Activated CD8-positive, alpha-beta memory T cell treated with anti-CD3 and anti-CD28 coated beads, Interleukin-2, amount 50 U/mL, for 1 hour (primary cell): Measurements from ENCODE around the gene PLEKHA1.

Source experiments
- DNase-seq: peaks from one replicate; pipeline ENCODE4 v3.0.0-alpha.2; 2020; ENCODE audit errors: extremely low read depth

Gene PLEKHA1

DNA sequence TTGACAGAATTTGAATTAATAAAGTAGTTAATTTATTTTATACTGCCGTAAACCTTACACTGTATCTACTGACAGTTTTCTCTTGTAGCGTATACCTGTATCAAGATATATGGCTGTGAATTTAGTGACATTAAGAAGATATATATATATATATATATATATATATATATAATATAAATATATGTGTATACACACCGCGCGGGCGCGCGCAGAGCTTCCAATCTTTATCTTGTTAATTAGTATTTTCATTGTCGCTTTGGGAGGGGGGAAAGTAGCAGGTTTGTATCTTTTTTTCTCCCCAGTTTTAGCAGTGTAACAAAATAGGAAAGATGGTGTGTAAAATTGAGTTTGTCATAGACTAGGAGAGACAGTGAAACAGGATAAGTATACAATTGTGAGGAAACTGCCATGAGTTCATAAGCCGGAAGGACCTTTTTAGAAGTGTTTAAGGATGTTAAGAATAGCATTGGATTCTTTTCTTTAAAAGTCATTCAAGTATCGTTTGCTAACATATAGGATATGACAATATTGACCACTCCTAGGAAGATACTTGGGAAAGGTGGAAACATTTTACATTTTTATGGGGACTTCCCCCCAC, 2.0 kb downstream of the PLEKHA1 start:
- DNase-seq = no peak

DNA sequence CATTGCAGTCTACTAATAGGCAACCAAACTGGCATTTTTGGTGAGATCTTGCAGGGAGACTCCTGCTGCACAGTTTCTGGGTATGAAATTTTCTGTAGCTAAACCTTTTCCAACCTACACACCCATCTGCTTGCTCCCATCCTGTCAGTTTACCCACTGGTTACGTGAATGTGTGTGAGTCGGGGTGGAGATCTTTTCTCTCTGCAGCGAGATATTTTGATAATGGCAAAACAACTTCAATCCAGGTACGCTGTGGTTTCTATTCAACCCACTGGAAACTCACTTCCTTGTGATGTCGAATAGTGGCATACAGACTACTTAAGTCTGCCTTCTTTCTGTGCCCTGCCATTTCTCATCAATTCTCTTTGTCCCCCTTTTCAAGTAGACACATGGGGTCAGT, 4.5 kb downstream of the PLEKHA1 start:
- no peak for DNase-seq

DNA sequence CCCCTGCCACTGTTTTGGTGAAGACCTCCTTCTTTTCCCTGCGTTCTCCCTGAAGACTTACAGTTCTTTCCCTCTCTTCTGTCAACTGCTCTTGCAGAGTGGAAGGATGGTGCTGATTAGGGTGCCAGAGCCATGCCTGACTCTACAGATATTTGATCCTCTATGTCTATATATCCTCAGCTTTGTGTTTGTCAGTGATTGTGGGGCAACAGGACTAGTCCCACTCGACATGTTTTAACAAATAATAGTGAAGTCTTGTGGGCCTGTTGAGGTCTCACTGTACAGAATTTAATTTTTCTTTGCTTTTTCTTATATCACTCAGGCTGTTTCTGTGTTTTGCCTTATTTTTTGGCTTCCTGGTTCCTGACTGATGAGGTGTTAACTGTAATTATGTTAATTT, 5.0 kb downstream of the PLEKHA1 start:
- no peak for DNase-seq

DNA sequence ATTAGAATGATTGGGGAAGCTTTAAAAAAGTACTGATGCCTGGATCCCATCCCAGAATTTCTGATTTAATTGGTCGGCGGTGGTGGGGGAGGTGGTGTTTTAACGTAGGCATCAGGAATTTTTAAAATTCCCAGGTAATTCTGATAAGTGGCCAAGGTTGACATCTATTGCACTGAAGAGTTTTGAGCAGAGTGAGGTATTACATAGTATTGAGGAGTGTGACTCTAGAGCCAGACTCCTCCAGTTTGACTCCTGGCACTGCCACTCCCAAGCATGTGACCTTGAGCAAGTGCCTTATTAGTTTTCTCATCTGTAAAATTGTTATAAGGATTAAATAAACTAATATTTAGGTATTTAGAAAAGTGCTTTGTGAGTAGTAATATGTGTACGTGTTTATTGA, 6.2 kb downstream of the PLEKHA1 start:
- DNase-seq = no peak

DNA sequence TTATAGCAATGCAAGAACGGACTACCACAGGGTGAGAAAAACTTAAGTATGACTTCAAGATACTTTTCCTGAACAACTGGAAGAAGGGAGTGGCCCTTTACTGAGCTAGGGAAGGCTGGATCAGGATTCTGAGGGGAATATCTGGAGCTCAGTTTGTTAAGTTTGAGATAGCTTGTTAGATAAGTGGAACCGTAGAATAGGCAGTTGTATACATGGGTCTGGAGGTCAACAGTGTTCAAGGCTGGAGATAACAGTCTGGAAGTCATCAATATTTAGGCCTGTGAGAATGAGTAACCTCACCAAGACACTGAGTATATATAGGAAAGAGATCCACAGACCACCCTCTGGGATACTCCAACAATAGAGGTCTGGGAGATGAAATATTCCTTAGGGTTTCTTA, 7.2 kb downstream of the PLEKHA1 start:
- DNase-seq = no peak

DNA sequence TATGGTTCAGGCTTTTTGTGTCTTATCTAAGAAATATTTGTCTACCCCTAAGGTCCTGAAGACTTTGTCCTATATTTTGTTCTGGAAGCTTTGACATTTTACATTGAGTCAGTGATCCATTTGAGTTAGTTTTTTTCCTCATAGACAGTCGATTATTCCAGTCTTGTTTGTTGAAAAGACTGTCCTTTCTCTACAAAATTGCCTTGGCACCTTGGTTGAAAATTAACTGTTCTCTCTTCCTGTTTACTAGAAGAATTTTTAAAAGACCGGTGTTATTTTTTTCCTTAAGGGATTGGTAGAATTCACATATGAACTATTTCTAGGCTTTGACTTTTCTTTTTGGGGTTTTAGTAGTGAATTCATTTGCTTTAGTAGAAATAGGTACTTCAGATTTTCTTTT, 12.0 kb downstream of the PLEKHA1 start:
- no peak for DNase-seq

DNA sequence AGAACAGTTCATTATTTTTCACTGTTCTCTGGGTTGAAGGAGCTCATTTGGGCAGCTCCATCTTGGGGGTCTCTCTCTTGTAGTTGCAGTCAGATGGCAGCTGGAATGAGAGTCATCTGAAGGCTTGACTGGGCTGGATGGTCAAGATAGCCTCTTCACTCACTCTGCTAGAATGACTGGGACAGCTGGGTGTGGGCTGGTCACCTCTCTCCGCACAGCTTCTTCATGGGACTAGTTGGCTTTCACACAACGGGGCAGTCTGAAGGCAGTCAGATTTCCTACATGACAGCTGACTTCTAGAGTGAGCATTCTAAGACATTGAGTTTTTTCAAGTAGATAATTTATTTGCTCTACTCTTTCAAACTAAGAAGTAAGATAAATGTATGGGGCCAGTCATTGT, 13.1 kb downstream of the PLEKHA1 start:
- DNase-seq = no peak

DNA sequence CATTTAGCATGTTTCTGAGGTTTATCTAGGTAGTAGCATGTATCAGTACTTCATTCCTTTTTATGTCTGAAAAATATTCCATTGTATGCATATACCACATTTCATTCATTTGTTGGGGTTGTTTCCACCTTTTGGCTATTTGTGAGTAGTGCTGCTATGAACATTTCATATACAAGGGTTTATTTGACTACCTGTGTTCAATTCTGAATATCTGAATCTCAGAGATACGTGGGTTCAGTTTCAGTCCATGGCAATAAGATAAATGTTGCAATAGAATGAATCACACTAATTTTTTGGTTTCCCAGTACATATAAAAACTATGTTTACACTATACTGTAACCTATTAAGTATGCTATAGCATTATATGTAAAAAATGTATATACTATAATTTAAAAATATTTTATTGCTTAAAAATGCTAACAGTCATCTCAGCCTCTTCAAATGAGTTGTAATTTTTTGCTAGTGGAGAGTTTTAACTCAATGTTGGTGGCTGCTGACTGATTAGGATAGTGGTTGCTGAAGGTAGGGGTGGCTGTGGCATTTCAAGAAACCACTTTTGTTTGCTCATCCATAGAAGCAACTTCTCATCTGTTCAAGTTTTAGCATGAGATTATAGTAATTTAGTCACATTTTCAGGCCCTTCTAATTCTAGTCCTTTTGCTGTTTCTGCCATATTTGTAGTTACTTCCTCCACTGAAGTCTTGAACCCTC, 13.9 kb downstream of the PLEKHA1 start:
- DNase-seq = no peak

DNA sequence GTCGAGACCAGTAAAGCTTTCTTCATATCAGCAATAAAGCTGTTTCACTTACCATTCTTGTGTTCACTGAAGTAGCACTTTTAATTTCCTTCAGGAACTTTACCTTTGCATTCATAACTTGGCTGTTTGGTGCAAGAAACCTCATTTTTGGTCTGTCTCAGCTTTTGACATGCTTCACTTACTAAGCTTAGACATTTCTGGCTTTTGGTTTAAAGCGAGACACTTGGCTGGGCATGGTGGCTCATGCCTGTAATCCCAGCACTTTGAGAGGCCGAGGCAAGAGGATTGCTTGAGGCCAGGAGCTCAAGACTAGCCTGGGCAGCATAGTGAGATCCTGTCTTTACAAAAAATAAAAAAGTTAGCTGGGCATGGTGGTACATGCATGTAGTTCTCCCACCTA, 15.8 kb downstream of the PLEKHA1 start:
- no peak for DNase-seq

DNA sequence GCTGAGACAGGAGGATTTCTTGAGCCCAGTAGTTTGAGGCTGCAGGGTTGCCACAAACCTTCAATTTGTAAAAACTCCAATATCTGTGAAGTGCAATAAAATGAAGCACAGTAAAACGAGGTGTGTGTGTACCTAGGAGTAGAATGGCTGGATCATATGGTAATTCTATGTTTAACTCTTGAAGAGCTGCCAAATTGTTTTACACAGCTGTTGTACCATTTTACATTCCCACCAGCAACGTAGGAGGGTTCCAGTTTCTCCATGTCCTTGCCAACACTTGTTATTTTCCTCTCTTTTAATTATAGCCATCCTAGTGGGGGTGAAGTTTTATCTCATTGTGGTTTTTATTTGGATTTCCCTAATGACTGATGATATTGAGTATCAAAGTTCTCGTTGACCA, 16.2 kb downstream of the PLEKHA1 start:
- DNase-seq = no peak

DNA sequence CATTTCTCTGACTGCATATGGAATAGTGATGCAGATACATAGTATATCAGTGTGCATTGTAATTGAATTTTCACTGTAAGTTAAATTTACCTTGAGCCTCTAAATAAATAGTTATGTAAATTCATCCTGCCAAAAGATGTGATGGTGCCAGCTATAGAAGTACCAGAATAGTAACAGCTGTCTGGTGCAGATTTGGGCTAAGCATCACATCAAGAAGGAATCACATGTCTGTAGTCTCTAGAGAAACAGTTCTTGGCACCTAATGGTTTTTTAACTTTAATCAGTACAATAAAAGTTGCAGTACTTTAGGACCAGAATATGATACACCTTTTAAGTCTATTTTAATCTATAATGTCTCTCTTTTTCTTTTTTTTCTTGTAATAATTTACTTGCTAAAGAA, 17.4 kb downstream of the PLEKHA1 start:
- DNase-seq = no peak

DNA sequence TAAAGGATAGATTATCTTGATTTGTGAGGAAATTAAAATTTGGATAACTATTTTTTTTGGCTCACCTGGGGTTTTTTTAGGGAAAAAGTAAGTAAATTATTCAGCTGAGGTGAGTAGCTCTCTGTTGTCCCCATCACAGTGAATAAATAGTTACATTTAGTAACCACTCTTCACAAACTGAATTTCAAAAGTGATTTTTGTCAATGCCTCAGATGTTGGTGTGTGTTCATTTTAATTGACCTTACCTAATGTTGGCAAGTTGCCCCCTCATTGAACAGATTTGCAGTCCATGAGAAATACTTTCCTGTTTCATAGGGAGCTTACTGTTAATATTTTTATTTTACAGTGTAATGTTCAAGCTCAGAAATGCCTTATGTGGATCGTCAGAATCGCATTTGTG, 18.3 kb downstream of the PLEKHA1 start:
- DNase-seq = no peak

DNA sequence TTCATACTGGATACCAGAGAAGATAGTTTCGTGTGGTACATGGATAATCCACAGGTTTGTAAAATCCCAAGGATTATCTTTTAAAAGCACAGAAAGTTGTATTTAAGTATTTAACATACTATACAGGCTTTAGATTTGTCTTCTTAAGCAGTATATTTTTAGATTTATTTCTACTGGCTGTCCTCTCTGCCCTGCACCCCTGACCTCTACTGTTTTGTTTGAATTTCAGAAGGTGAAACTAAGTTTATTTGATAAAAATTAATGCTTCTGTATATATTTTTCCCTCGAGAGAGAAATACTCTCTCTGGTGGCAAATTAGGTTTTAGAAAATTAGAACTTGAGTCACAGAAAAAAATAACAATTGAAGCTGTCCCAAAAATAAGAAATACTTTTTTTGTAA, 18.8 kb downstream of the PLEKHA1 start:
- DNase-seq = no peak

DNA sequence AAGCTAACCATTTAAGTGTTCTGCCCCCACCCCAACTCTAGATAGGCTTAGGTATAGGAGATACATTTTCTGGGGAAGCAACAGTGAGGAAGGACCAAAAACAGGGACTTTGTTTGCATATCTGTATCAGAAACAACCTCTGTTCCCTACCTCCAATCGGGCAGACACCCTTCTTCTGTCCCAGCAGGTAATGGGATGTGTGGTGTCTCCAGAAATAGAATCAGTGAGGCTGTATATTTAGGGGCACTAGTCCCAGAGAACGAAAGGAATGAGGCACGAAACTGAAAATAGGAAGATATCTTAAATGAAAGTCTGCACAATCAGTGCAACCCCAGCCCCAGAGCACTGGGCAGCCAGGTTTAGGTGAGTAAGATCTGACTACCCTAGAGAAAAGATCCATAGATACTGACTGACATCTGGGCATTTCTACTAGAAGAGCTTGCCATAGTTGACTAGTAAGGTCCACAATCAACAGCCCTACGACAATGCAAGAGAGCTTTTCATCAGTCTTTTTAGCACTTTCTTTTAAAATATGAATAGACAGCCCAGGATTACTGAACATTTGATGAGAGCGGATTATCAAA, 28.1 kb downstream of the PLEKHA1 start:
- no peak for DNase-seq

DNA sequence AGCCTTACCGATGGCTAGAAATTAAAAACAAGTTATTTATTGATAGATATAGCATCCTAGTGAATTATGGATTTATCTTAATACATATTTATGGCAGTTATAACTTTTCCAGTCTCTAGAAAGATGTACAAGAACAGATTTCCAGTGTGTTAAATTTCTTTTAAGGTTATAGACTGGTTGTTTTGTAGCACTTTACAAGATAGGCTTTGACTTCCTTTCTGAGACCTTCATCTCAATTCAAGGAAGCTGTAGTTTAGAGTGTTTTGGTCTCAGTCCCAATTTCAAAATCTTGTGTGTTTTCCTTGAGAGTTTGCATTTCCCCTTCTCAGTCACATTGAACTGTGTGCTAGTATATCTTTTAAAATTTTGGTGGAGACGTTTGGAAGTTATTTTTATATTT, 30.1 kb downstream of the PLEKHA1 start:
- DNase-seq = no peak

DNA sequence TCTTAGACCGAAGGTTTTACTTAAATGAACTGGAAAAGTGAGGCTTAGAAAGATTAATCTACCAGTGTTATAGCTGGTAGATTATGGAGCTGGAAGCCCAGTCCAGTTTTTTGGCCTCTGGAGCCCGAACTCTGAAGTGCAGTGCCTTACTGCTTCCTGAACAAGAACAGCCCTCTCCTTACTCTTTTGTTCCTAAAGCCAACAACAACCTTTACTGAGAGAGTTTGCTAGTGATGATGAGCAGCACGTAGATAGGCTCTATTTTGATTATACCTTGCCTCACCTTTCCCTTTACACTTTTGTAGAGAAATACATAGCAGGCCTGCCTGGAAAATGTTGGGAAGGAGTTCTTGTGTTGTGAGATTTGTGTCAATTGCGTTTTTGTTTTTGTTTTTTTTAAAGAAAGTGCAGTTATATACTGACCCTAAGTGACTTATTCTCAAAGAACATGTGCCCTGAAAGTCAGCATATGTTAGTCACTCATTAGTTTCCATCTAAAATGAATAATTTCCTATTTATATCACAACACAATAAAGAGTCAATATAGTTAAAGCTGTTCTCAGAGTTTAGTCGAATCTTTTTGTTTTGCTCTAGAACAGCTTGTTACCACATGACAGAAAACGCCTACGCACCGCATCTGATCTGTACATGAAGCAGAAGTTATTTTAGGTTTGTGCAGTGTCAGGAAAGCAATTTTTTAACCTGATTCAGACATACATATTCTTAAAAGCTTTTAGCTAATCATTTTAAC, 33.0 kb downstream of the PLEKHA1 start:
- DNase-seq = peak; percentile 38

DNA sequence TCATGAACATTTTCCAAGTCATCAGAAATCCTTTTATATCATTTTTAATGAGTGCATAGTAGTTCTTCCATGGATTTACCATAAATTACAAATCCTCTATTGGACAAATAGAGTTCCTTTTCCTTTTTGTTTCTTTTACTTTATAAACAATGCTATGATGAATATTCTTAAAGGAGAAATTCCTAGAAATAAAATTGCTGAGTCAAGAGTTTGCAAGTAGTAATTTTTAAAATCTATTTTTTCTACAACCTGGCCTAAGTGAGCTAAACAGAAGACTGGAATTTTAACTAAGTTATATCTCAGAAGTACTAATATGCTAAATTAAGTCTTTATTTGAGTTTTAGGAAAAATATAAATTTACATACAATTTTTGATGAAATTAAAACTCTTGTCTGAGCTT, 38.8 kb downstream of the PLEKHA1 start:
- DNase-seq = no peak

DNA sequence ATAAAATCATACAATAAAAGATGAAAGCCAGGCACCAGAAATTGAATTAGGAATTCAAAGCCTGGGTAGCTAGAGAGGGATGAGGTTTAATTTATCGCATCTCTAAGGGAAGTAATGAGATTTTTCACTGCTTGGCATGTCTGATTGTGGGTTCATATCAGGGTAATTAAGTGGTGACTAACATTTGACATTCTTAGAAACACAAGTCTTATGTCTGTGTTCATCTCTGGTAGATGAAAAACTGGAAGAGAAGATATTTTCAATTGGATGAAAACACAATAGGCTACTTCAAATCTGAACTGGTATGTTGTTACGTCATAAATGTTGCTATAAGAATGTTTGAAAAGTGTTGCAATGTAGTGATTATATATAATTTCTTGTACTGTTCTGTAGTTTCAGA, 43.2 kb downstream of the PLEKHA1 start:
- no peak for DNase-seq

DNA sequence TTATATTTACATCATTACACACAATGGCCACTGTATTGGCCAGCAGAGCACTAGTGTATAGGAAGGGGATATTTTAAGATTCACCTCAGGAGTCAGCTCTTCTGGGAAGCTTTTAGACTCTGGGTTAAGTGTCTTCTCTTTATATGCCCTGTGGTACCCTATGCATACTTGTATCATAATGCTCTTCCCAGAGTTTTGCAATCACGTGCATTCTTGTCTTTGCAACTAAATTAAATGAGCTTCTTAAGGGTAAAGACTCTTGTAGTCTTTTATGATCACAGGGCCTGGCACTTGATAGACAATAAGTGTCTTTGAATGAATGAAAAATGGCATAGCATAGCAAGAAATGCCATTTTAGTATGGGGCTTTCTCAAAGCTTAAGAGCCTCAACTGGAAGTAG, 44.5 kb downstream of the PLEKHA1 start:
- no peak for DNase-seq

DNA sequence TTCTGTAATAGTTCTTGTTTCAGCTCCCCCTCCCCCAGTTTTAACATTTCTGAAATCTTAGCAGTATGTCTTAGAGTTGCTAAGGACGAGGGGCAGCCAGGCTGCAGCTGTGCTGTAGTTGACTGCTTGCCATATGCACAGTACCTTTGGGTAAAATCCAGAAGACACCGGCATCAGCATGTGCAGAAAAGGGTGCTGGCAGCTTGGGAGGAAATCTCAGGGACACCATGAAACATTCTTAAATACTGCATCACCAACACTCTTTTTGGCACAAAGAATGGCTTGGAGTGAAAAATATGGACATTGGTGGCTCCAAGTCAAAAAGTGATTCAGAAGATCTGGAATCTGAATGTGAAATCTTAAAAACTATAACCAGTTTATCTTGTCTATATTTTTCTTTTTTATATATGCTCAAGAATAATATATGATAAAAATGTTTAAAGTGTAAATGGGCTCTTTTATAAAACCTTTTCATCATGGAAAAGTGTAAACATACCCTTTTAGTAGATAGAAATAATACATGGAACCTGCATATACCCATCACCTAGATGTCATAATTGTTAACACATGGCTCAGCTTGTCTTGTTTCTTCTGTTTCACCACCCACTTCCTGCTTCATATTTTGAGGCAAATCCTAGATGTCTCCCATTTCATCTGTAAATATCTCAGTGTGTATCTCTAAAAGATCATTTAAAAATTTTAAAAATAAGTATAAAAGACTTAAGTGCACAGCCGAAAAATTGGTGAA, 45.5 kb downstream of the PLEKHA1 start:
- DNase-seq = no peak

DNA sequence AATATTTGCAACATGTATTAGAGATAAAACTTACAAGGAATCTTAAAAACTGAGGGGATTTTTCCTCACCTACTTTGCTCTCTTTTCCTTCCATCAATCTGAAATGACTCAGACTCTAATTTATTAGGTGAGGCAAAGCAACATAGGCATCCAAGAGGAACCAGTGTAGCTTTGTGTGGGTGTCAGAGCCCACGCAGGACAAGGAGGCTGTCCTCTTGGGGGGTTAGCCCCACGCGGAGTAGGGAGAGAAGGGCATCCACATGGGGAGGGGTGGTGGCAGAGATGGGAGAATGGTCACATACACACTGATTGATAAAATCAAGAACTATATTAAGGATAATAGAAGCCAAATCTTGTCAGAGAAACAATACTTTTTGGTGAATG, 46.1 kb downstream of the PLEKHA1 start:
- no peak for DNase-seq

DNA sequence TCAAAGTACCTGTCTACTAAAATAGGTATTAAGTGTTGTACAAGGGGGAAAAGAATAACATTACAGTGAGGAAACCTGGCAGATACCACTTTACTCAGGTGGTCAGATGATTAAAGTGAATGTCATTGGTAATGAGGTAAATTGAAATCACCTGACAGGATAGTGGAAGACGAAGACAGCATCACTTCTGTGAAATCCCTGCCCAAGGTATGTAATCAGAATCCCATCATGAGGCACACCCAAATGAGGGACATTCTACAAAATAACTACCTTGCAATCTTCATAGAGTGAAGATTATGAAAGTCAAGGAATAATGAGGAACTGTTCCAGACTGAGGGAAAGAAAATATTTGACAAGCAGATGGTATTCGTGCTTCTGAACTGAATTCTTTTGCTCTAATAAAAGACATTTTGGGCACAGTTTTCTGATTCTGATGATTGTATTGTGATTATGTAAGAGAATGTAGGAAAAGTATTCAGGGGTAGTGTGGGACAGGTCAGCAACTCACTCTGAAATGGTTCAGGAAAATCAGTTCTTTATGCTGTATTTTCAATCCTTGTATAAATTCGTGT, 46.6 kb downstream of the PLEKHA1 start:
- DNase-seq = no peak
